ENCODE data around the gene EZR.

The EZR gene

GRCh38 chr6:158791274-158791855 lies 27.8 kb downstream of the EZR start:
- 86% methylated on average over 6 of the region's 7 CpGs for WGBS
- no peaks in the 10 kb centered on the region for H3K27me3 ChIP-seq (ENCODE audit: insufficient read depth, low read length)
- no peak overlapping the region for H3K27ac ChIP-seq (ENCODE audit: low read depth, low read length)
- H3K4me1 ChIP-seq (ENCODE audit: insufficient read depth, low read length) = peaks cover 18% of the 10 kb centered on the region
- H3K4me3 ChIP-seq (ENCODE audit: low read length) = no peak overlapping the region
- H3K9ac ChIP-seq (ENCODE audit: low read depth, low read length) = no peak overlapping the region
- H3K9me3 ChIP-seq (ENCODE audit: insufficient read depth, low read depth, low read length) = no peaks in the 10 kb centered on the region
- H3K36me3 ChIP-seq (ENCODE audit: insufficient read depth, low read length) = peaks cover 51% of the 10 kb centered on the region

GRCh38 chr6:158789115-158789917 lies 29.9 kb downstream of the EZR start:
- Histone ChIP-seq H3K9ac (ENCODE audit: low read depth, low read length) (no peak overlapping the region), H3K9me3 (ENCODE audit: insufficient read depth, low read depth, low read length) (no peaks in the 10 kb centered on the region), H3K27me3 (ENCODE audit: insufficient read depth, low read length) (no peaks in the 10 kb centered on the region), H3K36me3 (ENCODE audit: insufficient read depth, low read length) (peaks cover 61% of the 10 kb centered on the region), H3K4me1 (ENCODE audit: insufficient read depth, low read length) (peaks cover 6% of the 10 kb centered on the region; the same call in 1 of the 2 replicates), H3K27ac (ENCODE audit: low read depth, low read length) (peak overlapping the region; percentile 40; the same call in 1 of the 2 replicates), H3K4me3 (ENCODE audit: low read length) (no peak overlapping the region)
- 91% methylated on average over 11 of the region's 11 CpGs for WGBS

- Histone ChIP-seq H3K27ac (ENCODE audit: low read depth, low read length) (no peak overlapping the region), H3K4me3 (ENCODE audit: low read length) (no peak overlapping the region)
Measured at GRCh38 chr6:158787395-158787794, 31.8 kb downstream of the EZR start.

GRCh38 chr6:158786645-158787304 lies 32.4 kb downstream of the EZR start:
- no peaks in the 10 kb centered on the region for H3K27me3 ChIP-seq (ENCODE audit: insufficient read depth, low read length)
- H3K4me3 ChIP-seq (ENCODE audit: low read length) = no peak overlapping the region
- H3K9ac ChIP-seq (ENCODE audit: low read depth, low read length) = no peak overlapping the region
- no peaks in the 10 kb centered on the region for H3K9me3 ChIP-seq (ENCODE audit: insufficient read depth, low read depth, low read length)
- WGBS = 92% methylated on average over 6 of the region's 6 CpGs
- no peak overlapping the region for H3K27ac ChIP-seq (ENCODE audit: low read depth, low read length)
- no peaks in the 10 kb centered on the region for H3K4me1 ChIP-seq (ENCODE audit: insufficient read depth, low read length)
- H3K36me3 ChIP-seq (ENCODE audit: insufficient read depth, low read length) = peaks cover 86% of the 10 kb centered on the region

More at GRCh38 chr6:158787395-158787794, 31.8 kb downstream of the EZR start:
- WGBS = 96% methylated on average over 6 of the region's 6 CpGs
- Histone ChIP-seq H3K9me3 (ENCODE audit: insufficient read depth, low read depth, low read length) (no peaks in the 10 kb centered on the region), H3K9ac (ENCODE audit: low read depth, low read length) (no peak overlapping the region), H3K36me3 (ENCODE audit: insufficient read depth, low read length) (peaks cover 80% of the 10 kb centered on the region), H3K4me1 (ENCODE audit: insufficient read depth, low read length) (no peaks in the 10 kb centered on the region), H3K27me3 (ENCODE audit: insufficient read depth, low read length) (no peaks in the 10 kb centered on the region)

- peaks cover 100% of the 10 kb centered on the region for H3K36me3 ChIP-seq (ENCODE audit: insufficient read depth, low read length)
- H3K9ac ChIP-seq (ENCODE audit: low read depth, low read length) = no peak overlapping the region
- H3K27me3 ChIP-seq (ENCODE audit: insufficient read depth, low read length) = no peaks in the 10 kb centered on the region
- WGBS = 96% methylated on average over 12 of the region's 12 CpGs
- H3K4me3 ChIP-seq (ENCODE audit: low read length) = no peak overlapping the region
- no peaks in the 10 kb centered on the region for H3K9me3 ChIP-seq (ENCODE audit: insufficient read depth, low read depth, low read length)
- H3K27ac ChIP-seq (ENCODE audit: low read depth, low read length) = no peak overlapping the region
- peaks cover 5% of the 10 kb centered on the region for H3K4me1 ChIP-seq (ENCODE audit: insufficient read depth, low read length)
Measured at GRCh38 chr6:158785036-158785435, 34.1 kb downstream of the EZR start.

- Histone ChIP-seq H3K27ac (ENCODE audit: low read depth, low read length) (no peak overlapping the region), H3K4me1 (ENCODE audit: insufficient read depth, low read length) (peaks cover 5% of the 10 kb centered on the region), H3K9me3 (ENCODE audit: insufficient read depth, low read depth, low read length) (no peaks in the 10 kb centered on the region), H3K36me3 (ENCODE audit: insufficient read depth, low read length) (peaks cover 98% of the 10 kb centered on the region), H3K4me3 (ENCODE audit: low read length) (no peak overlapping the region), H3K27me3 (ENCODE audit: insufficient read depth, low read length) (no peaks in the 10 kb centered on the region), H3K9ac (ENCODE audit: low read depth, low read length) (no peak overlapping the region)
- 93% methylated on average over 6 of the region's 6 CpGs for WGBS
Measured at GRCh38 chr6:158784505-158784904, 34.7 kb downstream of the EZR start.

- Histone ChIP-seq H3K4me3 (ENCODE audit: low read length) (no peak overlapping the region), H3K9me3 (ENCODE audit: insufficient read depth, low read depth, low read length) (no peaks in the 10 kb centered on the region), H3K9ac (ENCODE audit: low read depth, low read length) (no peak overlapping the region), H3K36me3 (ENCODE audit: insufficient read depth, low read length) (peaks cover 98% of the 10 kb centered on the region), H3K27me3 (ENCODE audit: insufficient read depth, low read length) (no peaks in the 10 kb centered on the region), H3K27ac (ENCODE audit: low read depth, low read length) (no peak overlapping the region), H3K4me1 (ENCODE audit: insufficient read depth, low read length) (peaks cover 5% of the 10 kb centered on the region)
- 93% methylated on average over 5 of the region's 5 CpGs for WGBS
Measured at GRCh38 chr6:158783851-158784250, 35.3 kb downstream of the EZR start.

GRCh38 chr6:158783167-158783450 lies 36.1 kb downstream of the EZR start:
- Histone ChIP-seq H3K27me3 (ENCODE audit: insufficient read depth, low read length) (no peaks in the 10 kb centered on the region), H3K9ac (ENCODE audit: low read depth, low read length) (no peak overlapping the region), H3K4me3 (ENCODE audit: low read length) (no peak overlapping the region), H3K36me3 (ENCODE audit: insufficient read depth, low read length) (peaks cover 98% of the 10 kb centered on the region), H3K4me1 (ENCODE audit: insufficient read depth, low read length) (peaks cover 5% of the 10 kb centered on the region), H3K27ac (ENCODE audit: low read depth, low read length) (no peak overlapping the region), H3K9me3 (ENCODE audit: insufficient read depth, low read depth, low read length) (no peaks in the 10 kb centered on the region)
- WGBS = 96% methylated on average over 3 of the region's 4 CpGs

GRCh38 chr6:158782432-158783166 lies 36.6 kb downstream of the EZR start:
- WGBS = 94% methylated on average over 11 of the region's 11 CpGs
- Histone ChIP-seq H3K9me3 (ENCODE audit: insufficient read depth, low read depth, low read length) (no peaks in the 10 kb centered on the region), H3K36me3 (ENCODE audit: insufficient read depth, low read length) (peaks cover 98% of the 10 kb centered on the region), H3K4me1 (ENCODE audit: insufficient read depth, low read length) (peaks cover 5% of the 10 kb centered on the region), H3K27ac (ENCODE audit: low read depth, low read length) (no peak overlapping the region), H3K27me3 (ENCODE audit: insufficient read depth, low read length) (no peaks in the 10 kb centered on the region), H3K9ac (ENCODE audit: low read depth, low read length) (no peak overlapping the region), H3K4me3 (ENCODE audit: low read length) (no peak overlapping the region)

- Histone ChIP-seq H3K9me3 (ENCODE audit: insufficient read depth, low read depth, low read length) (no peaks in the 10 kb centered on the region), H3K27me3 (ENCODE audit: insufficient read depth, low read length) (no peaks in the 10 kb centered on the region), H3K27ac (ENCODE audit: low read depth, low read length) (no peak overlapping the region), H3K4me3 (ENCODE audit: low read length) (no peak overlapping the region), H3K9ac (ENCODE audit: low read depth, low read length) (no peak overlapping the region), H3K36me3 (ENCODE audit: insufficient read depth, low read length) (peaks cover 98% of the 10 kb centered on the region), H3K4me1 (ENCODE audit: insufficient read depth, low read length) (peaks cover 5% of the 10 kb centered on the region)
- WGBS = 92% methylated on average over 19 of the region's 19 CpGs
Measured at GRCh38 chr6:158781692-158782373, 37.3 kb downstream of the EZR start.

Data from HUES64 (cell line).